Osteoblast (primary cell): ENCODE results near the gene TMEM33. TPM values are rescaled to one million over a fixed set of nuclear protein-coding genes. Genes with fewer than 3 reads are reported as not detected.
"Not testable (repeated sequence)": the region's sequence is repeated elsewhere in the genome, so short reads cannot be mapped to it uniquely, and the experiment has no call there.

Experiments
- DNase-seq: peaks from one replicate; pipeline ENCODE4 v3.0.0; 2011; ENCODE audit warnings: low spot score, mixed read lengths; ENCODE audit not compliant: insufficient read length; ENCODE audit errors: missing footprints
- H2AFZ ChIP-seq: 2 replicates; pipeline ENCODE4 v1.6.0; 2011; ENCODE audit warnings: mild to moderate bottlenecking, low read length
- H3K27ac ChIP-seq: 2 replicates; pipeline ENCODE4 v1.5.1; 2011; ENCODE audit warnings: mild to moderate bottlenecking, low read depth, low read length, moderate library complexity
- H3K27me3 ChIP-seq: 2 replicates; pipeline ENCODE4 v1.6.0; 2012; ENCODE audit warnings: mild to moderate bottlenecking, control low read depth, inconsistent platforms, low read length, moderate library complexity; ENCODE audit not compliant: insufficient read depth
- H3K36me3 ChIP-seq: 2 replicates; pipeline ENCODE4 v1.5.1; 2011; ENCODE audit warnings: mild to moderate bottlenecking, low read length, control low read depth, moderate library complexity; ENCODE audit not compliant: insufficient read depth
- H3K4me1 ChIP-seq: 2 replicates; pipeline ENCODE4 v1.5.1; 2011; ENCODE audit warnings: mild to moderate bottlenecking, low read length, control low read depth, moderate library complexity; ENCODE audit not compliant: insufficient read depth
- H3K4me2 ChIP-seq: 2 replicates; pipeline ENCODE4 v1.6.0; 2011; ENCODE audit warnings: mild to moderate bottlenecking, low read length; ENCODE audit not compliant: insufficient read depth
- H3K4me3 ChIP-seq: fragments of 200-600 bp; sonication (generic); 3 replicates; pipeline ENCODE4 v1.5.1; 2012; ENCODE audit warnings: mild to moderate bottlenecking, low read length, inconsistent platforms; ENCODE audit not compliant: insufficient read depth
- H3K79me2 ChIP-seq: 2 replicates; pipeline ENCODE4 v1.6.0; 2012; ENCODE audit warnings: mild to moderate bottlenecking, low read length, control low read depth, inconsistent platforms; ENCODE audit not compliant: insufficient read depth
- H3K9me3 ChIP-seq: 2 replicates; pipeline ENCODE4 v1.5.1; 2011; ENCODE audit warnings: low read depth, low read length, control low read depth
- H4K20me1 ChIP-seq: 2 replicates; pipeline ENCODE4 v1.6.0; 2012; ENCODE audit warnings: mild to moderate bottlenecking, low read length, control low read depth; ENCODE audit not compliant: insufficient read depth
- total RNA-seq: library from RNA; depleted of rRNA; stranded (reverse); fragments of >200 nt; gene quantifications from 2 replicates; pipeline ENCODE4 v1.2.3, GENCODE V29; 2012
- TF ChIP-seq, protein P1 (sequence below): IDR thresholded peaks from 2 replicates; pipeline ENCODE4 v1.5.1; 2011; ENCODE audit warnings: mild to moderate bottlenecking, low read depth, low read length, moderate library complexity; ENCODE audit errors: extremely low read depth

TMEM33 gene
- total RNA-seq, 1 donor: 49.2 TPM

DNA sequence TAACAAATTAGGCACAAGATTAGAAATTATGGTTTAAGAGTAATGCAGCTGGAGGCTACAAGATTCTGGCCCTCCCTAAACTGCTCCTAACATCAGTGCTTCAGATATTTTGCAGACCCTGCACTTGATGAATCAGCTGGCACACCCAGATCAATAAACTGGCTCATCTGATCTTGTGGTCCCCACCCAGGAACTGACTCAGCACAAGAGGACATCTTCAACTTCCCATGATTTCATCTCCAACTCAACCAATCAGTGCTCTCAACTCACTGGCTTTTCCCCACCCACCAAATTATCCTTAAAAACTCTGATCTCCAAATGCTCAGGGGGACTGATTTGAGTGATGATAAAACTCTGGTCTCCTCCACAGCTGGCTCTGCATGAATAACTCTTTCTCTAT lies 21.7 kb upstream of the TMEM33 start:
- H3K27ac ChIP-seq: no peak overlapping the region
- TF ChIP-seq, protein P1, sequence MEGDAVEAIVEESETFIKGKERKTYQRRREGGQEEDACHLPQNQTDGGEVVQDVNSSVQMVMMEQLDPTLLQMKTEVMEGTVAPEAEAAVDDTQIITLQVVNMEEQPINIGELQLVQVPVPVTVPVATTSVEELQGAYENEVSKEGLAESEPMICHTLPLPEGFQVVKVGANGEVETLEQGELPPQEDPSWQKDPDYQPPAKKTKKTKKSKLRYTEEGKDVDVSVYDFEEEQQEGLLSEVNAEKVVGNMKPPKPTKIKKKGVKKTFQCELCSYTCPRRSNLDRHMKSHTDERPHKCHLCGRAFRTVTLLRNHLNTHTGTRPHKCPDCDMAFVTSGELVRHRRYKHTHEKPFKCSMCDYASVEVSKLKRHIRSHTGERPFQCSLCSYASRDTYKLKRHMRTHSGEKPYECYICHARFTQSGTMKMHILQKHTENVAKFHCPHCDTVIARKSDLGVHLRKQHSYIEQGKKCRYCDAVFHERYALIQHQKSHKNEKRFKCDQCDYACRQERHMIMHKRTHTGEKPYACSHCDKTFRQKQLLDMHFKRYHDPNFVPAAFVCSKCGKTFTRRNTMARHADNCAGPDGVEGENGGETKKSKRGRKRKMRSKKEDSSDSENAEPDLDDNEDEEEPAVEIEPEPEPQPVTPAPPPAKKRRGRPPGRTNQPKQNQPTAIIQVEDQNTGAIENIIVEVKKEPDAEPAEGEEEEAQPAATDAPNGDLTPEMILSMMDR: no peak
- no peaks in the 10 kb centered on the region for H3K9me3 ChIP-seq
- no peaks in the 10 kb centered on the region for H3K36me3 ChIP-seq
- no peak for DNase-seq
- H3K79me2 ChIP-seq: no peaks in the 10 kb centered on the region
- H3K27me3 ChIP-seq: no peaks in the 10 kb centered on the region
- H3K4me2 ChIP-seq: no peak overlapping the region
- H2AFZ ChIP-seq: peak overlapping the region; percentile 17
- no peaks in the 10 kb centered on the region for H3K4me1 ChIP-seq
- H4K20me1 ChIP-seq: no peaks in the 10 kb centered on the region
- no peak overlapping the region for H3K4me3 ChIP-seq

DNA sequence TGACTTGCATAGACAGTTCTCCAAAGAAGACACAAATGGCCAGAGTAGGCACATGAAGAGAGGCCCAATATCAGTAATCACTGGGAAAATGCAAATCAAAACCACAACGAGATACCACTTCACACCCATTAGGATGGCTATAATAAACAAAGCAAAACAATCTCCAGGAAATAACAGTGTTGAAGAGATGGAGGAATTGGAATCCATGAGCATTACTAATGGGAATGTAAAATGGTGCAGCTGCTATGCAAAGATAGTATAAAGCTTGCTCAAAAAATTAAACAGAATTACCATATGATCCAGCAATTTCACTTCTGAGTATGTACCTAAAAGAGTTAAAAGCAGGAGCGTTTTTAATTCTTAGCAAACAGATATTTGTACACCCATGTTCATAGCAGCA lies 17.0 kb upstream of the TMEM33 start:
- no peak for DNase-seq
- TF ChIP-seq, protein P1: no peak
- no peaks in the 10 kb centered on the region for H3K79me2 ChIP-seq

DNA sequence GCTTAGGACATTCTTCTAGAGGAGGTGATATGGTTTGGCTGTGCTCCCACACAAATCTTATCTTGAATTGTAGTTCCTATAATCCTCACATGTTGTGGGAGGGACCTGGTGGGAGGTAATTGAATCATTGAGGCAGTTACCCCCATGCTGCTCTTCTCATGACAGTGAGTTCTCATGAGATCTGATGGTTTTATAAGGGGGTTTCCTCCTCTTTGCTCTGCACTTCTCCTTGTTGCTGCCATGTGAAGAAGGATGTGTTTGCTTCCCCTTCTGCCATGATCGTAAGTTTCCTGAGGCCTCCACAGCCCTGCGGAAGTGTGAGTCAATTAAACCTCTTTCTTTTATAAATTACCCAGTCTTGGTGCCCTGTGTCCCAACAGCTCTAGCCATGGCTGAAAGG lies 14.8 kb upstream of the TMEM33 start:
- not testable (repeated sequence) for H2AFZ ChIP-seq, H3K36me3 ChIP-seq, H3K79me2 ChIP-seq, H3K9me3 ChIP-seq, H3K4me2 ChIP-seq, H3K4me3 ChIP-seq, H3K27ac ChIP-seq, DNase-seq, H3K4me1 ChIP-seq, H4K20me1 ChIP-seq, H3K27me3 ChIP-seq

More for the DNA sequence above, 17.0 kb upstream of the TMEM33 start:
- Histone ChIP-seq H2AFZ (no peak overlapping the region), H3K27me3 (no peaks in the 10 kb centered on the region), H3K36me3 (no peaks in the 10 kb centered on the region), H3K27ac (no peak overlapping the region), H4K20me1 (no peaks in the 10 kb centered on the region), H3K4me1 (no peaks in the 10 kb centered on the region), H3K4me2 (no peak overlapping the region), H3K4me3 (no peak overlapping the region), H3K9me3 (no peaks in the 10 kb centered on the region)

DNA sequence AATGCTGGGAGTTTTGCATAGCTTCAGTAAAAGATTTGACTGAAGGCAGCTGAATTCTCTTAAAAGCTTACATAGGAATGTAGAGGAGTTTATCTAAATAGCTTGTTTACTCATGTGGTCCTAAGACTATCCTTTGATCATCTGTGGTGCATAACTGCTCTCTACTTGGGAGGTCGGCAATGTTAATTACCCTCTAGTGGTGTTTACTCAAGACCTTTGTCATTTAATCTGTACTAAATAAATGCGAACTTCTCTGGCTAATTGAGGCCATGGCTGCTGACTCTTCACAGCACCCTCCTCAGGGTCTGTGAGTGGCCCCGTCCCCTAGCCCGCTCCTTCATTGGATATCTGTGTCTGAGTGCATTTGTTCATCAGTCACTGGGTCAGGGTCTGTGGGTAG lies 13.8 kb upstream of the TMEM33 start:
- Histone ChIP-seq H3K27me3 (no peaks in the 10 kb centered on the region), H3K79me2 (no peaks in the 10 kb centered on the region), H3K9me3 (no peaks in the 10 kb centered on the region), H3K36me3 (no peaks in the 10 kb centered on the region), H4K20me1 (no peaks in the 10 kb centered on the region), H3K27ac (no peak overlapping the region), H2AFZ (no peak overlapping the region), H3K4me2 (no peak overlapping the region), H3K4me1 (no peaks in the 10 kb centered on the region), H3K4me3 (no peak overlapping the region)
- TF ChIP-seq, protein P1: no peak
- no peak for DNase-seq
